Prostate gland (tissue), 2 donors: ENCODE results near the gene PPP2R5B.

Experiments used
- POLR2A ChIP-seq: fragments of 450-650 bp; IDR thresholded peaks from one replicate; pipeline ENCODE4 v1.6.1; 2016; ENCODE audit warnings: antibody characterized with exemption, mild to moderate bottlenecking
- TF ChIP-seq, protein P1 (sequence below), 4 experiments: fragments of 200-600 bp in 2 of 4; fragments of 450-650 bp in 2 of 4; sonication (generic) in 2 of 4; IDR thresholded peaks; 1 replicate in 3 of 4; 2 replicates in 1 of 4; pipeline ENCODE4 v1.5.1; 2016 to 2019; ENCODE audit warnings: antibody characterized with exemption in 4 of 4, mild to moderate bottlenecking in 2 of 4, moderate library complexity in 2 of 4

DNA sequence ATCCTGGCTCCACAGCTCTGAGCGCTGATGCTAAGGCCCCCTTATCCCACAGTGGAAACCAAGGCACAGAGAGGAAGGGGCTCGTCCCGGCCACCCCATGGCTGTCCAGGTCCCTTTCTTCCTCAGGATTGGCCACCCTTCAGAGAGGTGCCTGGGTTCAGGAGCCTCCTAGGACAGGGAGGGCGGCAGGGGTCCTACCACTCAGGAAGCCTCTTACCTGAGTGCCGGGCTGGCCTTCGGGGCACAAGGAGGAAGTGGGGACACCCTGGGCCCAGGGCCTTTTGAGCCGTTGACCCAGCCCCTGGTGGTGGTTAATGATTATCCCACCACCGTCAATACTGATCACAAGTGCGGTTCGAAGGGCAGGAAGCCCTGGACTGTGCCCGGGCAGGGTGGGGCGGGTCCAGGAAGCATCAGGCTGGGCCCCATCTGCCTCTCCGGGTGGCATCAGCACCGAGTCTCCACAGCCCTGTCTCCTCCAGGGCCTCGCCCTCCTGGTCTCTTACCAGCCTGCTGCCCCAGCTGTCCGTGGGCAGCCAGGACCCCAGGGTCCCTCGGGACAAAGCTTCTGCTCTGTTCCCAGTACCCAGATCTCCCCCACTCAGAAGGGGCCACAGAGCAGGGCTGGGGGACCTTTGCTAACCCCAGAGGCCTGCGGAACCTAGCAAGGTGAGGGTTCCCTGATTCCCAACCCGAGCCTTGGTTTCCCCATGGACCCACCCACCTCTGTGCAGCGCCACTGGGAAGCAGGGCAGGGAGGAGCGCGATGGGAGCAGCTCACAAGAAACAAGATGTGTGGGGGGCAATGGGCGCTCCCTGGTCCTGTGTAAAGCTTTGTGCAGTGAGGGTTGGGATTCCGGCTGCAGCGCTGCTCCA is 31.1 kb upstream of the PPP2R5B start:
- TF ChIP-seq, protein P1, sequence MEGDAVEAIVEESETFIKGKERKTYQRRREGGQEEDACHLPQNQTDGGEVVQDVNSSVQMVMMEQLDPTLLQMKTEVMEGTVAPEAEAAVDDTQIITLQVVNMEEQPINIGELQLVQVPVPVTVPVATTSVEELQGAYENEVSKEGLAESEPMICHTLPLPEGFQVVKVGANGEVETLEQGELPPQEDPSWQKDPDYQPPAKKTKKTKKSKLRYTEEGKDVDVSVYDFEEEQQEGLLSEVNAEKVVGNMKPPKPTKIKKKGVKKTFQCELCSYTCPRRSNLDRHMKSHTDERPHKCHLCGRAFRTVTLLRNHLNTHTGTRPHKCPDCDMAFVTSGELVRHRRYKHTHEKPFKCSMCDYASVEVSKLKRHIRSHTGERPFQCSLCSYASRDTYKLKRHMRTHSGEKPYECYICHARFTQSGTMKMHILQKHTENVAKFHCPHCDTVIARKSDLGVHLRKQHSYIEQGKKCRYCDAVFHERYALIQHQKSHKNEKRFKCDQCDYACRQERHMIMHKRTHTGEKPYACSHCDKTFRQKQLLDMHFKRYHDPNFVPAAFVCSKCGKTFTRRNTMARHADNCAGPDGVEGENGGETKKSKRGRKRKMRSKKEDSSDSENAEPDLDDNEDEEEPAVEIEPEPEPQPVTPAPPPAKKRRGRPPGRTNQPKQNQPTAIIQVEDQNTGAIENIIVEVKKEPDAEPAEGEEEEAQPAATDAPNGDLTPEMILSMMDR (IDR thresholded peaks at IDR 0.05) = no peak
- TF ChIP-seq POLR2A = no peak
